HG02852 (cell line): Measurements from ENCODE around the gene NRXN2.

ENCODE experiments used
- ATAC-seq: cut with Tn5 transposase; IDR thresholded peaks from one replicate; pipeline ENCODE4 v1.9.1; 2021; ENCODE audit warnings: mild to moderate bottlenecking, moderate library complexity; ENCODE audit not compliant: unreplicated experiment

The NRXN2 gene

DNA sequence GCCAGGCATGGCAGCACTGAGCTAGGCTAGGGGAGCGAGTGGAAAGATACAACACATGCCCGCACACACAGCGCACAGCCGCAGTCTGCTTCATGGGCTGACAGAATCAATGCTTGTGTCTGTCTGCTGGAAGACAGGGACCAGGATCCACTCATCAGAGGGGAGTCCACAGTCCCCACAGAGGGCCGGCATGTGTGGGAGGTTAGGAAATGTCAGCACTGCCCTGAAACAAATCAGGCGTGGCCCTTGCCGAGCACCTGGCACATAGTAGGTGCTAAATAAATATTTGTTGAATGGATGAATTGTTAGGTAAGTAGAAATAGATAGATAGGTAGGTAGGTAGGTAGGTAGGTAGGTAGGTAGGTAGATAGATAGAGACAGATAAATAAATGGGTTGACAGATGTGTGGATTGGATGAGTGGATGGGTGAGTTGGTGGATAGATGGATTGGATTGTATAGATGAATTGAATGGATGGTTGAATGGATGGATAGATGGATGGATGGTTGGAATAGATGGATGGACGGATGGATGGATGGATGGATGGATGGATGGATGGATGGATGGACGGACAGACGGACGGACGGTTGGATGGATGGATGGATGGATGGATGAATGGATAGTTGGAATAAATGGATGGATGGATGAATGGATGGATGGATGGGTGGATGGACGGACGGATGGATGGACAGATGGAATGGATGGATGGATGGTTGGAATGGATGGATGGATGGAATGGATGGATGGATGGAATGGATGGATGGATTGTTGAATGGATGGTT is 128.6 kb downstream of the NRXN2 start:
- no peak for ATAC-seq

DNA sequence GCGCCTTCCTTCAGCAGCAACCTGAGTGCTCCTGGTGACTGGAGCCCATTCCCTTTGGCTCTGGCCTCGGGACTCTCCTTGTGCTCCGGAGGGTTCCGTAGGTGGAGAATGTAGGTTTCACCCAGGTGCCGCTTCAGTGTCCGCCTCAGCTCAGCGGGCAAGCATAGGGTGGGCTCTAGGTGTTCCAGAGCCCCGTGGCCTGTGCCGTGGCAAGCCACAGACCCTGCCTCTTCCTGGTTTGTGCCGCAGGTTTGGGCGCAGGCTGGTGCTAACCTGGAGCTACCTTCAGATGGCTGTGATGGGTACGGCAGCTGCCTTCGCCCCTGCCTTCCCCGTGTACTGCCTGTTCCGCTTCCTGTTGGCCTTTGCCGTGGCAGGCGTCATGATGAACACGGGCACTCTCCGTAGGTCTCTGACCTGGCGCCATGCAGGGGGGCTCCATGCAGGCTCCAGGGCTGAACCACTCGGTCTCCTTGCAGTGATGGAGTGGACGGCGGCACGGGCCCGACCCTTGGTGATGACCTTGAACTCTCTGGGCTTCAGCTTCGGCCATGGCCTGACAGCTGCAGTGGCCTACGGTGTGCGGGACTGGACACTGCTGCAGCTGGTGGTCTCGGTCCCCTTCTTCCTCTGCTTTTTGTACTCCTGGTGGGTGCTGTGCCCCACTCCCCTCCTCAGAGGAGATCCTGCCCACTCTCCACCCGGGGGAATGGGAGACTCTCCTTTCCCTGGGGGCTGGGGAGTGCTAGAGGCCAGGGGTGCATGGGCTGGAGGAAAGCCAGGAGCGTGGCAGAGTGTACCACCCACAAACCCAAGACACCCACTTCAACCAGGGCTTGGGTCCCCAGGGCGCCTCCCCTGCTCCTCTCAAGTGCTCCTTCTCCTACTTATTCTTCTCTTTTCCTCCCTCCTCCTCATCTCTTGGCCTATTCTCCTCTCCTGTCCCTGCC is 129.6 kb downstream of the NRXN2 start:
- ATAC-seq = no peak

DNA sequence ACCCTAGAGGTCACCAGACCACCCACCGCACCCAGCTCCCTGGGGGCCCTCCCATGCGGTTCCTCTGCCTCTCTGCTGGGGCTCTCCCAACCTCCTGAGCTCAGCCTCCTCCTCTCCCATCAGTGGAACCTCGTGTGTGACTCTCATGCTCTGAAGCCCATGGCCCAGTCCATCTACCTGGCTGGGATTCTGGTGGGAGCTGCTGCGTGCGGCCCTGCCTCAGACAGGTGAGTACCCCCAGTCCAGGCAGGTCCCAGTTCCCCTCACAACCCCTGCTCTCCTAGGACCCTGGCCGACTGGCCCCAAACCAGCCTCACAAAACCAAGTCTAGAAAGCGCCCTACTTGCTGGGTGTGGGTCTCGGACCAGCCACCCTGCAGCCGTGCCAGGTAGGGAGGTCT is 130.3 kb downstream of the NRXN2 start:
- ATAC-seq = no peak

DNA sequence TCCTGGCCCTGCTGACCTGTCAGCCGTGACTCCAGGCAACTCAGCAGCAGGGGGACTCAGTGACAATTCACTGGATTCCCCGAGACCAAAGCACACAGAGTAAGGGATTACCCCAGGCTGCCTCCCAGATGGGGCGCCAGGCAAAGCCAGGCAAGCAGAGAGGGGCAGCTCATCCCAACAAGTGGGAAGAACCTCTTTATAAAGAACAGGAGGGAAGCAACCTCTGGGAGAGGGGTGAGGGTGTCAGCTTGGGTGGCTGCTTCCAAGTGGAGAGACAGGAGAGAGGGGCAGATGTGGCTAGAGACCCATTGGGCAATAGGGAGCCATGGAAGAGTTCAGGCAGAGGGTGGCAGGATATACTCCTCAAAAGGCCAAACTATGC is 130.8 kb downstream of the NRXN2 start:
- ATAC-seq = no peak

DNA sequence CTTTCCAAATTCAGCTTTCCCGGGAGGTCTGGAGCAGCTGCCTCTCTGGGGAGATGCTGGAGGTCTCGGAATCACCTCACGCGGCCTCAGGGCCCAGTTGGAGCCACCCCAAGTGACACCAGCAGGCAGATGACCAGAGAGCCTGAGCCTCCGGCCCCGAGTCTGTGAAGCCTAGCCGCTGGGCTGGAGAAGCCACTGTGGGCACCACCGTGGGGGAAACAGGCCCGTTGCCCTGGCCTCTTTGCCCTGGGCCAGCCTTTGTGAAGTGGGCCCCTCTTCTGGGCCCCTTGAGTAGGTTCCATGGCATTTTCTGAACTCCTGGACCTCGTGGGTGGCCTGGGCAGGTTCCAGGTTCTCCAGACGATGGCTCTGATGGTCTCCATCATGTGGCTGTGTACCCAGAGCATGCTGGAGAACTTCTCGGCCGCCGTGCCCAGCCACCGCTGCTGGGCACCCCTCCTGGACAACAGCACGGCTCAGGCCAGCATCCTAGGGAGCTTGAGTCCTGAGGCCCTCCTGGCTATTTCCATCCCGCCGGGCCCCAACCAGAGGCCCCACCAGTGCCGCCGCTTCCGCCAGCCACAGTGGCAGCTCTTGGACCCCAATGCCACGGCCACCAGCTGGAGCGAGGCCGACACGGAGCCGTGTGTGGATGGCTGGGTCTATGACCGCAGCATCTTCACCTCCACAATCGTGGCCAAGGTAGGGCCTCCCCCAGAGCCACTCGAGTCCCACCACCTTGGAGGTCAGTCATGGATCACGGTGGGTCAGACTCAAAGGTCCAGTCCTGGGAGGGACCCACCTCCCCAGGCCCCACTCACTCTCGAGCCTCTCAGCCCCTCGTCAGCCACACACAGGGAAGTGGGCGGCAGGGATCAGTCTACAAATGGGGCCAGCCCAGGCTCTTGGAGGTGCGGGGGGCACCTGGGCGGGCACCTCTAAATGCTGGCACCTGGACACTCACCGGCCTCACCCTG is 131.5 kb downstream of the NRXN2 start:
- ATAC-seq = no peak

- ATAC-seq = no peak
Observed at GRCh38 chr11:64590763-64591221, 132.2 kb downstream of the NRXN2 start, which contains the start of gene SLC22A12. Gene SLC22A12, plus strand, starts transcription at chr11:64591220. Its CDS starts 337 bp downstream, at chr11:64591557.

DNA sequence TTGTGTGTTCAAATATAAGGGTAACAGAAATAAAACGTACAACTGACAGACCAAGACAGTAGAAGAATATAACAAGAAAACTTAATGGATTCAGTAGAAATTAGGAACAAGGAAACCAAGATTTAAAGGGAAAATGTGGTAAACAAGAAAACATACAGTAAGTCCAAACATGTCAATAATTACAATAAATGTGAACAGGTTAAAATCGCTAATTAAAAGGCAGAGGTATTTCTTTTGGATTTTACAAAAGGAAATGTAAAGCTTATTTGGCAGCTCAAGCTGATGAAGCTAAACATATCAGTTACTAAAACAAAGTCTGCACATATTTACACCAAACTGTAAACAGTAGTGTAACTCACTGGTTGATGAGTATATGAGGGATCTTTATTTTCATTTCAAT is 134.3 kb downstream of the NRXN2 start:
- no peak for ATAC-seq

- no peak for ATAC-seq
Observed at GRCh38 chr11:64586366-64586765, 136.6 kb downstream of the NRXN2 start.

GRCh38 chr11:64585150-64585549 is 137.8 kb downstream of the NRXN2 start:
- ATAC-seq = no peak

DNA sequence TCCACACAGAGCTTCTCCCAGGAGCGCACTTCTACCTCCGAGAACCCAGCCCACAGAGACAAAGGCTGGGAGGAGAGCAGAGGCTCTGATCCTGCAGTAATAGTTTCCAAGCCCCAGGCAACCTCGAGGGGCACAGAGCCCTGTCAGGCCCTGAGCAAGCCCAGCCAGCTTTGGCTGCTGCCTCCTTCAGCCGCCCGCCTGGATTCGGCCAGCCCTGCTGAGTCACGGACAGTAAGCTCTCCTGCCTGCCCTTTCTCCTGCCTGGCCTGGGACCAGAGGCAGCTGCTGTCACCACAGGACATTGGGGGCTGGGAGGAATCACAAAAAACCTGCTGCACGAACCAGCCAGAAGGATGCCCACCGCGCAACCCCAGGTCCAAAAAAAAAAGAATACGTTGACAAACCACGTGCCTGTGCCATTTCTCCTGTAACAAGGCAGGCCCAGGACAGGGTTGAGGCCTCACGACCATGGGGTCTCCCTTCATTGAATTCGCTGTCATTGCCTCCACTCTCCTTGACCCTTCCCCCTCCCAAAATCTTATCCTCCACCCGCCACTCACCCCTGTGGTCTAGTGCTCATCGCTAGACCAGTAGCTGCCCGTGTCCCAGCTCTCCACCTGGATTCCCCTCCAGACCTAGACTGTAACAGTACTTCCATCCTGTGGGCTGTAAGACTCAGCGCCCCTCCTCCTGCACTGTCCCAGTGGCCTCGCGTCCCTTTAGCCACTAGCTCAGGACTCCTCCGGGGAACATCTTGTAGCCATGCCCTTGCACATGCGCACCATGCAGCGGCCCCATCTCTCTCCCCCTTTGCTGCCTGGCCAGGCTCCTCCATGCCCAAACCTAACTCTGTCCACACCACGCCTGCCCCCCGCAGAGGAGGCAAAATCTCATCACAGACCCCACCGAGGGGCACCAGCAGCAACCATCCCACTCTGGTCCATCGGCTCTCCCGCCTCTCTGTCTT is 139.4 kb downstream of the NRXN2 start:
- ATAC-seq = no peak

GRCh38 chr11:64582885-64583284 is 140.1 kb downstream of the NRXN2 start:
- no peak for ATAC-seq

DNA sequence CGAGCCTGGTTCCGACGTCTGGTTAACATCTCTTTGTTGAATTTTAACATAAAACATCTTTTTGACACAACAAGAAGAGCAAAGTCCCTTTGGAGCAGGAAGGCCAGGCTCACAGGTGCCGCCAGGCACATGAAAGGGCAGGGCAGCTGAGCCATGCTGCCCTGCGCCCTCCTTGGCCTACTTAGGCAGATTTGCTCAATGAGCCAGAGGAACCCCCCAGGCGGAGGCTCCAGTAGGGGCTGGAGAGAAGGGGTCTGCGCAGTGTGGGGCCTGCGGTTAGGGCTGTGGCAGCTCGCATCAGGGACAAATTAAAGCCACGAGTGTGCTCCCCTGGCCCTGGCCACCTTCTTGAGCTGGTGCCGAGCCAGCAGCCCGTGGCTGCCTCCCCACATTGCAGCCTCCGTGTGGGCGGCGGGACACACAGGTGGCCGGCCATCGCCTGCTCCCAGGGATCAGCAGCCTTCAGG is 141.9 kb downstream of the NRXN2 start:
- ATAC-seq = no peak

GRCh38 chr11:64580412-64580811 is 142.6 kb downstream of the NRXN2 start:
- no peak for ATAC-seq

DNA sequence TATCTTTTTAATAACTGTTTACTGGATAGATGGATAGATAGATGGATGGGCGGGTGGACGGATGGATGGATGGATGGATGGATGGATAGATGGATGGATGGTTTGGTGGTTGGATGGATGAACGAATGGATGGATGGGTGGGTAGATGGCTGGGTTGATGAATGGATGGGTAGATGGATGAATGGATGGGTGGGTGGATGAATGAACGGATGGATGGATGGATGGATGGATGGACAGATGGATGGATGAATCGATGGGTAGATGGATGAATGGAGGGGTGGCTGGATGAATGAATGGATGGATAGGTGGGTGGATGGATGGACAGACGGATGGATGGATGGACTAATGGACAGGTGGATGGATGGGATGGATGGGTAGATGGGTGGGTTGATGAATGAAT is 145.8 kb downstream of the NRXN2 start:
- ATAC-seq = no peak

GRCh38 chr11:64572143-64572542 is 150.9 kb downstream of the NRXN2 start:
- no peak for ATAC-seq

DNA sequence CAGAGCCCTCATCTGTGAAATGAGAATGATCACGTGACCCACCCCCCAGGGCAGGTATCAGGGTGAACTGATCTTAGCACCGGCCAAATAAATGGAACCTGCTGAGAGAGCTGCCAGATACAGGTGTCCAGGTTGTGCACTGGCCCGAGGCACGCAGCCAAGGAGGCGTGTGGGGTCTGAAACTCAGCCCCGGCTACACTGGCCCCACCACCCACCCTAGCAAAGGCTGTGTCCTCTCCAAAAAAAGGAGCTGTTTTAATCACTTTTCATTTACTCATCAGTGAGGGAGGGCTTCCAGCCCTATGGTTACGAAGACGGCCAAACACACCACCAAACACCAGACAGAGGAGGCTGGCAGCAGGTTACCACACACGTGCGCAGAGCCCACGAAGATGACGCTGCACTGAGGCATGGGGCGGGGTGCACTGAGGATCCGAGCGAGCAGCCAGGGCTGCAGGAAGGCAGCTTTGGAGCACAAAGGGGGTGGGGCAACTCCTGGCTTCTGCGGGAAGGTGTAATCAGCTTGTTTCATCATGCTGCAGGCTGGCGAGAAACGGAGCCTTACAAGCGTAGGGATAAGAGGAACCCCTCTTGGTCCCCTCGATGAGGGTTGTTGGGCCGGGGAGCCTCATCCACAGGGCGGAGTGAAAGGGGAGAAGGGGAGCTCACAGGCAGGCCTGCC is 151.4 kb downstream of the NRXN2 start:
- ATAC-seq = no peak

DNA sequence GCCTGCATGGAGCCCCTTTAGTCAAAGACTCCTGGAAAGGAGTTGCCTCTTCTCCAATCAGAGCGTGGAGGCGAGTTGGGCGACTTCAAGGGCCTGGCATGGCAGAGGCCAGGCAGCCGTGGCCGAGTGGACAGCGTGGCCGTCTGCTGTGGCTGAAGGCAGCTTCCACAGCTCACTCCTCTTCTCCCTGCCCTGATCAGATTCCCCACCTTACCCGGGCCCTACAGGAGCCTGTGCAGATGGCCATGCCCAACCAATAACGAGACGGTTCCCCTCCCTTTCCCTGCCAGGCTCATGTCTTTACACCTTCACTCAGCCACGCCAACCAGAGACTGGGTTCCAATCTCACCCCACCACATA is 152.0 kb downstream of the NRXN2 start:
- no peak for ATAC-seq

GRCh38 chr11:64570341-64570740 is 152.7 kb downstream of the NRXN2 start:
- ATAC-seq = no peak
